Trophoblast cell (in vitro differentiated cells and primary cell): ENCODE results near the gene OSM.

ENCODE experiments used
- DNase-seq, 2 donors: peaks; one replicate each; pipeline ENCODE4 v3.0.0-alpha.2; 2016
- H2AFZ ChIP-seq: 2 replicates; pipeline ENCODE4 v1.6.1; 2013; ENCODE audit warnings: low read length, moderate library complexity, mild to moderate bottlenecking; ENCODE audit not compliant: insufficient read depth, poor library complexity
- H2AK5ac ChIP-seq: 2 replicates; pipeline ENCODE4 v1.6.1; 2013; ENCODE audit warnings: mild to moderate bottlenecking, low read length
- H2BK120ac ChIP-seq: 2 replicates; pipeline ENCODE4 v1.6.1; 2013; ENCODE audit warnings: low read length, mild to moderate bottlenecking, moderate library complexity; ENCODE audit not compliant: insufficient read depth, poor library complexity
- H2BK12ac ChIP-seq: 2 replicates; pipeline ENCODE4 v1.6.1; 2013; ENCODE audit warnings: mild to moderate bottlenecking, low read length, moderate library complexity
- H2BK5ac ChIP-seq: 2 replicates; pipeline ENCODE4 v1.6.1; 2013; ENCODE audit warnings: low read length, low read depth, moderate library complexity, mild to moderate bottlenecking; ENCODE audit not compliant: poor library complexity
- H3K14ac ChIP-seq: 2 replicates; pipeline ENCODE4 v1.6.1; 2013; ENCODE audit warnings: mild to moderate bottlenecking, low read length
- H3K18ac ChIP-seq: 2 replicates; pipeline ENCODE4 v1.6.1; 2013; ENCODE audit warnings: mild to moderate bottlenecking, low read length
- H3K23ac ChIP-seq: 2 replicates; pipeline ENCODE4 v1.6.1; 2013; ENCODE audit warnings: low read length
- H3K27ac ChIP-seq: 2 replicates; pipeline ENCODE4 v1.5.1; 2013; ENCODE audit warnings: low read depth, mild to moderate bottlenecking, inconsistent platforms, low read length, moderate library complexity
- H3K27me3 ChIP-seq: 2 replicates; pipeline ENCODE4 v1.6.1; 2013; ENCODE audit warnings: inconsistent platforms, mild to moderate bottlenecking, low read length, moderate library complexity; ENCODE audit not compliant: insufficient read depth
- H3K36me3 ChIP-seq, 2 experiments: 1 replicate in 1 of 2; 2 replicates in 1 of 2; pipeline ENCODE4 v1.6.1; 2013; ENCODE audit warnings: low read length in 2 of 2, mild to moderate bottlenecking in 2 of 2, moderate library complexity in 1 of 2; ENCODE audit not compliant: insufficient read depth in 2 of 2, control insufficient read depth in 1 of 2
- H3K4ac ChIP-seq: 2 replicates; pipeline ENCODE4 v1.6.1; 2013; ENCODE audit warnings: low read depth, mild to moderate bottlenecking, low read length, moderate library complexity
- H3K4me1 ChIP-seq, 2 experiments: 1 replicate in 1 of 2; 2 replicates in 1 of 2; pipeline ENCODE4 v1.6.1; 2013; ENCODE audit warnings: low read length in 2 of 2, mild to moderate bottlenecking in 2 of 2, moderate library complexity in 1 of 2; ENCODE audit not compliant: insufficient read depth in 2 of 2, control insufficient read depth in 1 of 2
- H3K4me2 ChIP-seq: 2 replicates; pipeline ENCODE4 v1.6.1; 2013; ENCODE audit warnings: inconsistent platforms, mild to moderate bottlenecking, low read length, moderate library complexity
- H3K4me3 ChIP-seq: 2 replicates; pipeline ENCODE4 v1.5.1; 2013; ENCODE audit warnings: mild to moderate bottlenecking, low read depth, low read length, inconsistent platforms
- H3K79me1 ChIP-seq: one replicate; pipeline ENCODE4 v1.6.1; 2013; ENCODE audit warnings: low read length
- H3K79me2 ChIP-seq: 2 replicates; pipeline ENCODE4 v1.6.1; 2013; ENCODE audit warnings: low read length, mild to moderate bottlenecking; ENCODE audit not compliant: control insufficient read depth, insufficient read depth, poor library complexity
- H3K9ac ChIP-seq: 2 replicates; pipeline ENCODE4 v1.6.1; 2013; ENCODE audit warnings: mild to moderate bottlenecking, low read length
- H3K9me3 ChIP-seq: 2 replicates; pipeline ENCODE4 v1.6.1; 2013; ENCODE audit warnings: low read depth, mild to moderate bottlenecking, control low read depth, inconsistent platforms, low read length; ENCODE audit not compliant: insufficient read depth
- H4K12ac ChIP-seq: 2 replicates; pipeline ENCODE4 v1.6.1; 2013; ENCODE audit warnings: low read depth, mild to moderate bottlenecking, low read length, moderate library complexity
- H4K8ac ChIP-seq: 2 replicates; pipeline ENCODE4 v1.6.1; 2013; ENCODE audit warnings: low read depth, mild to moderate bottlenecking, low read length, moderate library complexity
- H4K91ac ChIP-seq: one replicate; pipeline ENCODE4 v1.6.1; 2013; ENCODE audit warnings: low read depth, mild to moderate bottlenecking, low read length, moderate library complexity
- WGBS: extraction: QIAGEN DNeasy Blood & Tissue Kit; methylation state at CpG from one replicate; pipeline ENCODE4 v1.1.7; 2013; ENCODE audit warnings: missing lambda C conversion rate; ENCODE audit not compliant: insufficient read length, insufficient coverage; ENCODE audit errors: extremely low coverage; 5-methylcytosine and 5-hydroxymethylcytosine counted together

The OSM gene

GRCh38 chr22:30250661-30251267 lies 15.9 kb downstream of the OSM start:
- Histone ChIP-seq H2BK120ac (no peak overlapping the region), H2BK12ac (no peak overlapping the region), H3K79me1 (peaks cover 10% of the 10 kb centered on the region), H3K4ac (no peak overlapping the region), H3K23ac (no peak overlapping the region), H3K27me3 (no peaks in the 10 kb centered on the region), H2BK5ac (no peak overlapping the region), H4K8ac (no peak overlapping the region), H4K91ac (no peak overlapping the region), H3K4me1 (peaks cover 11 to 18% of the 10 kb centered on the region in 2 experiments), H3K9ac (no peak overlapping the region), H3K27ac (no peak overlapping the region), H2AFZ (no peak overlapping the region), H3K79me2 (no peaks in the 10 kb centered on the region), H2AK5ac (no peak overlapping the region), H3K9me3 (peaks cover 6% of the 10 kb centered on the region), H3K4me2 (no peak overlapping the region), H4K12ac (no peak overlapping the region), H3K4me3 (no peak overlapping the region), H3K36me3 (no peaks in the 10 kb centered on the region), H3K14ac (no peak overlapping the region), H3K18ac (no peak overlapping the region)
- DNase-seq, result no peak
- WGBS, result no CpG with 5 or more reads among the region's 12 CpGs

GRCh38 chr22:30250039-30250565 lies 16.5 kb downstream of the OSM start:
- DNase-seq, result no peak
- no peak overlapping the region for H3K9ac ChIP-seq
- no peak overlapping the region for H3K18ac ChIP-seq
- no peak overlapping the region for H3K14ac ChIP-seq
- no peak overlapping the region for H4K12ac ChIP-seq
- no peaks in the 10 kb centered on the region for H3K27me3 ChIP-seq
- H3K9me3 ChIP-seq, result peaks cover 6% of the 10 kb centered on the region
- H2BK12ac ChIP-seq, result no peak overlapping the region
- no peak overlapping the region for H2BK5ac ChIP-seq
- no peak overlapping the region for H3K27ac ChIP-seq
- peaks cover 14% of the 10 kb centered on the region for H3K79me1 ChIP-seq
- WGBS, result no CpG with 5 or more reads among the region's 3 CpGs
- H2AFZ ChIP-seq, result no peak overlapping the region
- no peak overlapping the region for H3K4ac ChIP-seq
- H4K91ac ChIP-seq, result no peak overlapping the region
- no peak overlapping the region for H3K4me2 ChIP-seq
- peaks cover 15 to 24% of the 10 kb centered on the region in 2 experiments for H3K4me1 ChIP-seq
- no peak overlapping the region for H2AK5ac ChIP-seq
- H2BK120ac ChIP-seq, result no peak overlapping the region
- no peak overlapping the region for H3K23ac ChIP-seq
- no peak overlapping the region for H3K4me3 ChIP-seq
- no peaks in the 10 kb centered on the region for H3K36me3 ChIP-seq
- H3K79me2 ChIP-seq, result no peaks in the 10 kb centered on the region
- no peak overlapping the region for H4K8ac ChIP-seq

GRCh38 chr22:30249049-30250038 lies 17.3 kb downstream of the OSM start:
- no peaks in the 10 kb centered on the region for H3K36me3 ChIP-seq

GRCh38 chr22:30248484-30248883 lies 18.2 kb downstream of the OSM start:
- Histone ChIP-seq H3K14ac (no peak overlapping the region), H3K27me3 (no peaks in the 10 kb centered on the region), H2BK12ac (peak overlapping the region; percentile 27), H2AFZ (no peak overlapping the region), H3K4me3 (no peak overlapping the region), H3K36me3 (peaks cover 0 to 3% of the 10 kb centered on the region in 2 experiments), H4K91ac (peak overlapping the region; percentile 36), H3K23ac (no peak overlapping the region), H3K18ac (no peak overlapping the region), H3K79me2 (no peaks in the 10 kb centered on the region), H3K27ac (no peak overlapping the region), H3K4me2 (no peak overlapping the region), H3K4me1 (peaks cover 13 to 25% of the 10 kb centered on the region in 2 experiments), H4K12ac (no peak overlapping the region), H2BK5ac (no peak overlapping the region), H2AK5ac (peak overlapping the region; percentile 66), H4K8ac (no peak overlapping the region), H2BK120ac (no peak overlapping the region), H3K79me1 (peaks cover 14% of the 10 kb centered on the region), H3K4ac (no peak overlapping the region), H3K9me3 (peaks cover 6% of the 10 kb centered on the region), H3K9ac (no peak overlapping the region)
- no peak for DNase-seq
- no CpG with 5 or more reads among the region's 6 CpGs for WGBS

More at GRCh38 chr22:30249049-30250038, 17.3 kb downstream of the OSM start:
- peaks cover 6% of the 10 kb centered on the region for H3K9me3 ChIP-seq
- H3K27me3 ChIP-seq, result no peaks in the 10 kb centered on the region
- H2BK12ac ChIP-seq, result no peak overlapping the region
- H3K4me2 ChIP-seq, result no peak overlapping the region
- no peak overlapping the region for H3K4ac ChIP-seq
- peaks cover 14% of the 10 kb centered on the region for H3K79me1 ChIP-seq
- no peak overlapping the region for H2BK120ac ChIP-seq
- H4K12ac ChIP-seq, result no peak overlapping the region
- H2AK5ac ChIP-seq, result no peak overlapping the region
- no peak overlapping the region for H2BK5ac ChIP-seq
- no peak overlapping the region for H2AFZ ChIP-seq
- H3K27ac ChIP-seq, result no peak overlapping the region
- no peak overlapping the region for H3K23ac ChIP-seq
- DNase-seq, result no peak
- no CpG with 5 or more reads among the region's 27 CpGs for WGBS
- no peak overlapping the region for H3K4me3 ChIP-seq
- peak overlapping the region; percentile 36 for H4K91ac ChIP-seq
- H4K8ac ChIP-seq, result no peak overlapping the region
- peaks cover 15 to 27% of the 10 kb centered on the region in 2 experiments for H3K4me1 ChIP-seq
- peak overlapping the region; percentile 7 for H3K14ac ChIP-seq
- no peaks in the 10 kb centered on the region for H3K79me2 ChIP-seq
- no peak overlapping the region for H3K18ac ChIP-seq
- no peak overlapping the region for H3K9ac ChIP-seq
